A549 (cell line): Measurements from ENCODE around the gene ZER1. TPM values are rescaled to one million over a fixed set of nuclear protein-coding genes. Genes with fewer than 3 reads are reported as not detected.

Experiments used
- ATAC-seq, 2 experiments: fragments of 200-7000 bp in 1 of 2; fragments of >200 bp in 1 of 2; cut with Nextera tagmentation in 1 of 2; cut with Tn5 transposase in 1 of 2; 3 replicates each; pipeline versions ENCODE4 v1.8.0 to v1.9.1; 2018 to 2020; ENCODE audit warnings: mild to moderate bottlenecking in 1 of 2, moderate library complexity in 1 of 2
- CTCF ChIA-PET: fragments of 300-600 bp; sonication (Branson Sonifier 250); formaldehyde crosslinking; extraction: SDS; loops from one replicate; lab custom pipeline; 2021; ENCODE audit warnings: antibody characterized with exemption, inconsistent platforms; lab: Yijun Ruan, JAX
- POLR2A ChIA-PET: fragments of 350-600 bp; formaldehyde crosslinking; extraction: SDS; loops from one replicate; lab custom pipeline; 2021; ENCODE audit warnings: antibody characterized with exemption, inconsistent platforms; lab: Yijun Ruan, JAX
- DNase-seq, 2 experiments: peaks; one replicate each; pipeline versions ENCODE4 v3.0.0 to v3.0.0-alpha.2; 2011 to 2016; ENCODE audit warnings: low read depth in 1 of 2, low spot score in 1 of 2
- FAIRE-seq: peaks from 2 replicates; lab custom pipeline; 2011; peaks lifted over from hg19 to GRCh38; lab: Jason Lieb, UNC
- H3K27ac ChIP-seq, 2 experiments: fragments of >200 bp; sonication (Bioruptor Twin); formaldehyde crosslinking; 3 replicates each; pipeline ENCODE4 v1.5.1; 2016 to 2017
- H3K4me1 ChIP-seq: fragments of >200 bp; sonication (Bioruptor Twin); formaldehyde crosslinking; 3 replicates; pipeline ENCODE4 v1.6.1; 2016
- H3K4me2 ChIP-seq: fragments of >200 bp; sonication (Bioruptor Twin); formaldehyde crosslinking; 3 replicates; pipeline ENCODE4 v1.6.1; 2016
- H3K4me3 ChIP-seq: fragments of >200 bp; sonication (Bioruptor Twin); formaldehyde crosslinking; 3 replicates; pipeline ENCODE4 v1.5.1; 2016
- H3K9me3 ChIP-seq: fragments of >200 bp; sonication (Bioruptor Twin); formaldehyde crosslinking; 3 replicates; pipeline ENCODE4 v1.6.1; 2016
- BHLHE40 ChIP-seq: IDR thresholded peaks from 2 replicates; pipeline ENCODE4 v1.6.1; 2012; ENCODE audit warnings: low read depth, low read length, inconsistent platforms
- CBX2 ChIP-seq: fragments of 200-600 bp; sonication (generic); IDR thresholded peaks from 2 replicates; pipeline ENCODE4 v1.6.1; 2016; ENCODE audit warnings: low read depth, mild to moderate bottlenecking, borderline replicate concordance
- CHD2 ChIP-seq: fragments of 150-350 bp; IDR thresholded peaks from 2 replicates; pipeline ENCODE4 v1.6.1; 2014; ENCODE audit warnings: low read length; ENCODE audit not compliant: partially characterized antibody
- ESRRA ChIP-seq: fragments of 150-350 bp; IDR thresholded peaks from 2 replicates; pipeline ENCODE4 v1.6.1; 2014; ENCODE audit warnings: mild to moderate bottlenecking, low read length, borderline replicate concordance
- FOSL2 ChIP-seq, 2 experiments: fragments of 450-650 bp in 1 of 2; fragments of >200 bp in 1 of 2; sonication (Bioruptor Twin) in 1 of 2; formaldehyde crosslinking; IDR thresholded peaks; 2 replicates each; pipeline versions ENCODE4 v1.5.0 to v1.6.1; 2016 to 2020; ENCODE audit warnings: mild to moderate bottlenecking in 1 of 2, moderate library complexity in 1 of 2
- GATA3 ChIP-seq: IDR thresholded peaks from 2 replicates; pipeline ENCODE4 v1.6.1; 2012; ENCODE audit warnings: borderline replicate concordance
- HOXA7 ChIP-seq: fragments of 250-450 bp; sonication (Bioruptor Pico); IDR thresholded peaks from 2 replicates; pipeline ENCODE4 v1.5.0; 2020; ENCODE audit warnings: mild to moderate bottlenecking, moderate library complexity
- HOXB13 ChIP-seq: fragments of 250-450 bp; sonication (Bioruptor Pico); IDR thresholded peaks from 2 replicates; pipeline ENCODE4 v1.5.0; 2020; ENCODE audit warnings: low read depth, mild to moderate bottlenecking, moderate library complexity
- HOXB5 ChIP-seq: fragments of 250-450 bp; sonication (Bioruptor Pico); IDR thresholded peaks from 2 replicates; pipeline ENCODE4 v1.5.0; 2020; ENCODE audit warnings: mild to moderate bottlenecking, moderate library complexity
- JUN ChIP-seq, 2 experiments: fragments of >200 bp; sonication (Bioruptor Twin); formaldehyde crosslinking; IDR thresholded peaks; 2 replicates in 1 of 2; 3 replicates in 1 of 2; pipeline ENCODE4 v1.6.1; 2016 to 2017
- KDM5A ChIP-seq: fragments of 200-600 bp; sonication (generic); IDR thresholded peaks from 2 replicates; pipeline ENCODE4 v1.6.1; 2016; ENCODE audit warnings: antibody characterized with exemption, mild to moderate bottlenecking
- MAZ ChIP-seq: fragments of 150-350 bp; IDR thresholded peaks from 2 replicates; pipeline ENCODE4 v1.6.1; 2014; ENCODE audit warnings: antibody characterized with exemption, low read depth, low read length, borderline replicate concordance
- MYC ChIP-seq: IDR thresholded peaks from 2 replicates; pipeline ENCODE4 v1.6.1; 2012; ENCODE audit warnings: mild to moderate bottlenecking, inconsistent platforms, low read length, improper control_type of control experiment, borderline replicate concordance
- PHF8 ChIP-seq: fragments of 200-600 bp; sonication (generic); IDR thresholded peaks from 2 replicates; pipeline ENCODE4 v1.6.1; 2016; ENCODE audit warnings: low read depth, mild to moderate bottlenecking, antibody characterized with exemption, moderate library complexity, borderline replicate concordance
- POLR2A ChIP-seq: IDR thresholded peaks from 2 replicates; pipeline ENCODE4 v1.6.1; 2012; ENCODE audit warnings: mild to moderate bottlenecking, low read length
- RAD21 ChIP-seq, 2 experiments: fragments of >200 bp in 1 of 2; sonication (Bioruptor Twin) in 1 of 2; formaldehyde crosslinking in 1 of 2; IDR thresholded peaks in 1 of 2; conservative IDR thresholded peaks in 1 of 2; 2 replicates in 1 of 2; 3 replicates in 1 of 2; pipeline ENCODE4 v1.6.1; 2012 to 2018; ENCODE audit warnings: inconsistent platforms in 1 of 2
- RFX5 ChIP-seq: fragments of 450-650 bp; IDR thresholded peaks from 2 replicates; pipeline ENCODE4 v1.7.1; 2014; ENCODE audit warnings: antibody characterized with exemption, mild to moderate bottlenecking, moderate library complexity
- SMC3 ChIP-seq: fragments of >200 bp; sonication (Bioruptor Twin); formaldehyde crosslinking; IDR thresholded peaks from 3 replicates; pipeline ENCODE4 v1.6.1; 2018; ENCODE audit warnings: inconsistent platforms
- TFCP2L1 ChIP-seq: fragments of 250-450 bp; sonication (Bioruptor Pico); IDR thresholded peaks from 2 replicates; pipeline ENCODE4 v1.5.0; 2021; ENCODE audit warnings: mild to moderate bottlenecking
- TP53 ChIP-seq: fragments of 250-450 bp; sonication (Bioruptor Pico); IDR thresholded peaks from 2 replicates; pipeline ENCODE4 v1.5.0; 2021; ENCODE audit warnings: mild to moderate bottlenecking, moderate library complexity
- ZC3H11A ChIP-seq: fragments of 450-650 bp; IDR thresholded peaks from 2 replicates; pipeline ENCODE4 v1.6.1; 2014; ENCODE audit warnings: antibody characterized with exemption, mild to moderate bottlenecking
- WGBS: methylation state at CpG from one replicate; pipeline ENCODE4 v1.1.6; 2017; ENCODE audit errors: missing lambda C conversion rate; 5-methylcytosine and 5-hydroxymethylcytosine counted together
- polyA minus RNA-seq: library from RNA; depleted of rRNA, polyadenylated mRNA; stranded (reverse); fragments of >200 nt; gene quantifications from 2 replicates; pipeline ENCODE4 v1.2.3, GENCODE V29; 2011; rRNA and poly(A)+ RNA removed
- polyA plus RNA-seq, 4 experiments: library from polyadenylated mRNA; depleted of rRNA in 3 of 4; stranded (reverse); fragments of >200 nt; fragmentation: RNase III in 1 of 4; extraction: RNeasy Plus Mini Kit Qiagen cat#74134 plus additional on column Dnase treatment in 1 of 4; gene quantifications; 2 replicates in 3 of 4; 3 replicates in 1 of 4; pipeline ENCODE4 v1.2.3, GENCODE V29; 2011 to 2017
- TF ChIP-seq, protein P1 (sequence below): IDR thresholded peaks from 2 replicates; pipeline ENCODE4 v1.6.1; 2012
- TF ChIP-seq, protein P2 (sequence below): fragments of >200 bp; sonication (Bioruptor Twin); formaldehyde crosslinking; IDR thresholded peaks from 3 replicates; pipeline ENCODE4 v1.6.1; 2016
- TF ChIP-seq, protein P3 (sequence below): IDR thresholded peaks from 2 replicates; pipeline ENCODE4 v1.6.1; 2012
- TF ChIP-seq, protein P4 (sequence below): fragments of 250-450 bp; sonication (Bioruptor Pico); IDR thresholded peaks from 2 replicates; pipeline ENCODE4 v1.5.0; 2021; ENCODE audit warnings: mild to moderate bottlenecking, moderate library complexity, borderline replicate concordance
- TF ChIP-seq, protein P5 (sequence below): IDR thresholded peaks from 2 replicates; pipeline ENCODE4 v1.6.1; 2012; ENCODE audit warnings: low read depth, borderline replicate concordance

ZER1 gene
- polyA plus RNA-seq (2011; rRNA removed) (13.4 and 16.2 TPM in 2 replicates), polyA plus RNA-seq (2017; fragmentation: RNase III; extraction: RNeasy Plus Mini Kit Qiagen cat#74134 plus additional on column Dnase treatment) (8.1 to 10.8 TPM (median 9.1 TPM) in 3 replicates), polyA minus RNA-seq (29.1 and 43.1 TPM in 2 replicates)
- polyA plus RNA-seq (2012; cell fraction: cytosol; rRNA removed) = 18.2 and 22.4 TPM in 2 replicates
- polyA plus RNA-seq (2012; cell fraction: nucleus; rRNA removed) = 30.8 and 33.2 TPM in 2 replicates

DNA sequence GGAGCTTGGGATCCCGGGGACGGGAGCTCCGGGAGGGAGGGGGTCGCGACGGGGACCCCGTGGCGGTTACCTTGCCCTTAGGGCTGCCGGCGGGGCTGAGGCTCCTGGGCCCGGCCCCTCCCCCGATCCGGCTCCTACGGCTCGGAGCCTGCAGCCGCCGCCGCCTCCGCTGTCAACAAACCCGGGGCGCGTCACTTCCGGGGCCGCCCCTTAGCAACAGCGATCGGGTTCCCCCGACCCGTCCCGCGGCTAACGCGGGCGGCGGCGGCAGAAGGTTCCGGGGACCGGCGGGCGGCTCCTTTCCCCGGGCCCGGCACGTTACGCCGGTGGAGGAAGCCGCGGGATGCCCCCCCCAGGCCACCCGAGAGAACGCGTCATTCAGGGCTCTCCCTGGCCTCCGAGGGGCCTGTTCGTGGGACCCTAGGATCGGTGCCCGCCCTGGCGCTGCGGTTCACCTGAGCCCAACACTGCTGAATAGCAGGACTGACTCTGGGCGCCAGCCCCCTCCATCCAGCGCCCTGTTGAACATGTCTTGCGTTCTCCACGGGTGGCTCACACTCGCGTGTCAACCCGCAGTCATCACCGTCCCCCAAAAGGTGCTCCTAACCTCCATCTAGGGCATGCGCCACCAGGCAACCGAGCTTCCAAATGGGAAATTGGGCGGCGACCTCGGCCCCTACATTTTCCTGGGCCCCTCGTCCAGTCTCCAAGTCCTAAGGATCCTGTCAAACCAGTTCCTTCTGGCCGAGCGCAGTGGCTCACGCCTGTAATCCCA is at the start of gene ZER1:
TSS of gene ZER1 (minus strand) at position 183 of the 775 bp plus-strand sequence. CDS start 16,362 bp downstream, outside the sequence.
- Histone ChIP-seq H3K4me2 (peak within 1 kb of the TSS; percentile 85), H3K4me1 (peaks cover 5% of the 10 kb centered on the region; the same call in 1 of the 3 replicates), H3K4me3 (peak within 1 kb of the TSS; percentile 76), H3K27ac (peak within 1 kb of the TSS; percentile 87 to 96), H3K9me3 (peaks cover 11% of the 10 kb centered on the region)
- POLR2A ChIA-PET = interaction anchor here (0.7 to 1.5 kb wide), 4 partner anchors 9 to 46 kb away, joined by 3 to 4 read pairs (median 3); partner anchors contain the start of gene ENDOG
- FAIRE-seq = no peak
- WGBS = 3% methylated on average over 26 of the region's 72 CpGs
- peak; percentile 89 to 97 for DNase-seq
- TF ChIP-seq HOXB13 (no peak; the same call in 1 of the 2 replicates), JUN (IDR thresholded peaks at IDR 0.05) (peak; percentile 63 to 98; a peak in 4 of 5 replicates), FOSL2 (IDR thresholded peaks at IDR 0.05) (no peak), FOSL2 (CRISPR knock-in tag; IDR thresholded peaks at IDR 0.05) (peak; percentile 65), TP53 (CRISPR knock-in tag) (no peak), SMC3 (peak; percentile 38; the same call in 1 of the 3 replicates), RFX5 (0 out of 2 replicates have a peak, but pooled peaks have one; percentile 71), MAZ (0 out of 2 replicates have a peak, but pooled peaks have one; percentile 65), POLR2A (peak; percentile 30; the same call in 1 of the 2 replicates), RAD21 (conservative IDR thresholded peaks at IDR 0.05 in 1 of 2, IDR thresholded peaks at IDR 0.05 in 1 of 2) (peak in 1 of 2 experiments; percentile 41; a peak in 1 of 5 replicates), ZC3H11A (peak; percentile 21; the same call in 1 of the 2 replicates), KDM5A (peak; percentile 26; the same call in 1 of the 2 replicates), CBX2 (no peak), BHLHE40 (peak; percentile 48; the same call in 1 of the 2 replicates), CHD2 (peak; percentile 13), HOXA7 (CRISPR knock-in tag) (no peak), HOXB5 (CRISPR knock-in tag) (0 out of 2 replicates have a peak, but pooled peaks have one; percentile 55), GATA3 (peak; percentile 35; the same call in 1 of the 2 replicates), MYC (peak; percentile 62; the same call in 1 of the 2 replicates), PHF8 (peak; percentile 50; the same call in 1 of the 2 replicates), TFCP2L1 (no peak), ESRRA (no peak)
- TF ChIP-seq, protein P1, sequence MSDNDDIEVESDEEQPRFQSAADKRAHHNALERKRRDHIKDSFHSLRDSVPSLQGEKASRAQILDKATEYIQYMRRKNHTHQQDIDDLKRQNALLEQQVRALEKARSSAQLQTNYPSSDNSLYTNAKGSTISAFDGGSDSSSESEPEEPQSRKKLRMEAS = peak; percentile 84
- TF ChIP-seq, protein P2, sequence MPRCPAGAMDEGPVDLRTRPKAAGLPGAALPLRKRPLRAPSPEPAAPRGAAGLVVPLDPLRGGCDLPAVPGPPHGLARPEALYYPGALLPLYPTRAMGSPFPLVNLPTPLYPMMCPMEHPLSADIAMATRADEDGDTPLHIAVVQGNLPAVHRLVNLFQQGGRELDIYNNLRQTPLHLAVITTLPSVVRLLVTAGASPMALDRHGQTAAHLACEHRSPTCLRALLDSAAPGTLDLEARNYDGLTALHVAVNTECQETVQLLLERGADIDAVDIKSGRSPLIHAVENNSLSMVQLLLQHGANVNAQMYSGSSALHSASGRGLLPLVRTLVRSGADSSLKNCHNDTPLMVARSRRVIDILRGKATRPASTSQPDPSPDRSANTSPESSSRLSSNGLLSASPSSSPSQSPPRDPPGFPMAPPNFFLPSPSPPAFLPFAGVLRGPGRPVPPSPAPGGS = peak; percentile 58; the same call in 1 of the 3 replicates
- TF ChIP-seq, protein P3, sequence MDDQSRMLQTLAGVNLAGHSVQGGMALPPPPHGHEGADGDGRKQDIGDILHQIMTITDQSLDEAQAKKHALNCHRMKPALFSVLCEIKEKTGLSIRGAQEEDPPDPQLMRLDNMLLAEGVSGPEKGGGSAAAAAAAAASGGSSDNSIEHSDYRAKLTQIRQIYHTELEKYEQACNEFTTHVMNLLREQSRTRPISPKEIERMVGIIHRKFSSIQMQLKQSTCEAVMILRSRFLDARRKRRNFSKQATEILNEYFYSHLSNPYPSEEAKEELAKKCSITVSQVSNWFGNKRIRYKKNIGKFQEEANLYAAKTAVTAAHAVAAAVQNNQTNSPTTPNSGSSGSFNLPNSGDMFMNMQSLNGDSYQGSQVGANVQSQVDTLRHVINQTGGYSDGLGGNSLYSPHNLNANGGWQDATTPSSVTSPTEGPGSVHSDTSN = peak; percentile 74; the same call in 1 of the 2 replicates
- TF ChIP-seq, protein P4, sequence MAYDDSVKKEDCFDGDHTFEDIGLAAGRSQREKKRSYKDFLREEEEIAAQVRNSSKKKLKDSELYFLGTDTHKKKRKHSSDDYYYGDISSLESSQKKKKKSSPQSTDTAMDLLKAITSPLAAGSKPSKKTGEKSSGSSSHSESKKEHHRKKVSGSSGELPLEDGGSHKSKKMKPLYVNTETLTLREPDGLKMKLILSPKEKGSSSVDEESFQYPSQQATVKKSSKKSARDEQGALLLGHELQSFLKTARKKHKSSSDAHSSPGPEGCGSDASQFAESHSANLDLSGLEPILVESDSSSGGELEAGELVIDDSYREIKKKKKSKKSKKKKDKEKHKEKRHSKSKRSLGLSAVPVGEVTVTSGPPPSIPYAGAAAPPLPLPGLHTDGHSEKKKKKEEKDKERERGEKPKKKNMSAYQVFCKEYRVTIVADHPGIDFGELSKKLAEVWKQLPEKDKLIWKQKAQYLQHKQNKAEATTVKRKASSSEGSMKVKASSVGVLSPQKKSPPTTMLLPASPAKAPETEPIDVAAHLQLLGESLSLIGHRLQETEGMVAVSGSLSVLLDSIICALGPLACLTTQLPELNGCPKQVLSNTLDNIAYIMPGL (CRISPR knock-in tag) = peak; percentile 40; the same call in 1 of the 2 replicates
- TF ChIP-seq, protein P5, sequence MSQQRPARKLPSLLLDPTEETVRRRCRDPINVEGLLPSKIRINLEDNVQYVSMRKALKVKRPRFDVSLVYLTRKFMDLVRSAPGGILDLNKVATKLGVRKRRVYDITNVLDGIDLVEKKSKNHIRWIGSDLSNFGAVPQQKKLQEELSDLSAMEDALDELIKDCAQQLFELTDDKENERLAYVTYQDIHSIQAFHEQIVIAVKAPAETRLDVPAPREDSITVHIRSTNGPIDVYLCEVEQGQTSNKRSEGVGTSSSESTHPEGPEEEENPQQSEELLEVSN = peak; percentile 50; the same call in 1 of the 2 replicates
- peak; percentile 96 to 98 for ATAC-seq
- CTCF ChIA-PET = interaction anchor here (0.6 to 2.4 kb wide), 6 partner anchors 10 to 70 kb away, joined by 3 to 6 read pairs (median 5); partner anchors contain the start of genes ENDOG and PKN3
